T-helper 22 cell (primary cell): ENCODE data around the gene PGBD1.
"Not testable (repeated sequence)": the region's sequence is repeated elsewhere in the genome, so short reads cannot be mapped to it uniquely, and the experiment has no call there.

Experiments used
- DNase-seq: peaks from one replicate; pipeline ENCODE4 v3.0.0-alpha.2; 2020; ENCODE audit warnings: low read depth

PGBD1 gene

GRCh38 chr6:28274888-28275287 lies 6.5 kb upstream of the PGBD1 start:
- no peak for DNase-seq

DNA sequence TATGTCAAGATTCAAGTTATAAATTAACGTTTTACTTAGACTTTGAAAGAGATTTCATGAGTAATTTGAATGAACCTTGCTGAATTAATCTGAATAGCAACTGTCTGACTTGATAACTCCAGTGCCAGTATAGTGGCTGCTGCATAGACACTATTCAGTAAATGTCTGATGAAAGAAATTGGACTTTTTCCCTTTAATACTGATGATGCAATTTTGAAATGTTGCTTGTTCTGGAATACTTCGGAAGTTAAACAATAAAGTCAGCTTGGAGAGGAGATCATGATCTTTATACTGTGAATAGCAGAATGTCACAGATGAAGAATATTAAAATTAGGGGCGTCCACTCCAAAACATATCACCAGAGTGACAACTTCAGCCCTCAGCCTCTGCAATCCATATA lies 3.6 kb upstream of the PGBD1 start:
- no peak for DNase-seq

DNA sequence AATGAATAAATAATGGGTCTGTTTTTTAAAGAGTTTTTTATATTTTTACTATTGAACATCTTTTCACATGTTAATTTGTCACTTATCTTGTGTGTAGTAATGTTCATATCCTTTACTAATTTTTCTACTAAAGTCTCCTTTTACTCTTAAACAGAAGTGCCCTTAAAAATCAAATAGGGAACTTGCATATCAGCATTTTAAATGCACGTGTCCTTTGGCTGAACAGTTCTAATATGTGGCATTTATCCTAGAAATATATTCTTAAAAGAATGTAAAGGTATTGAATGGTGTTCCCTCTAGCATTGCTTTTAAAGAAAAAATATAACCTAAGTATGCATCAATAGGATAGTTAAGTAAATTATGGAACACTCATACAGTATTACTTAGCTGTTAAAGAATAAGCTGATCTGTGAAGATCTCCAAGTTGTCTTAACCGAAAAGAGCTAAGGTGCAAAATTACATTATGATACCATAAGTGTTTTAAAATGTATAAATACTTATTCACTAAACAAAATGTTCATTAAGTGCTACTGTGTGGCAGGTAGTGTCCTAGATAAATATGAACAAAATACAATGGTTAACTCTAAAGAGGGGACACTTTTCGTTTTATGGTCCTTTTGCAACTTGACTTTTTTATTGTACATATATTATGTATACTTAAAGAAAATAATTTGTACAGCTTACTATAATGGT lies 631 bp upstream of the PGBD1 start:
- no peak for DNase-seq

- no peak for DNase-seq
Observed at GRCh38 chr6:28282926-28283325, 1.6 kb downstream of the PGBD1 start.

- DNase-seq = no peak
Observed at GRCh38 chr6:28291573-28291972, 10.2 kb downstream of the PGBD1 start.

DNA sequence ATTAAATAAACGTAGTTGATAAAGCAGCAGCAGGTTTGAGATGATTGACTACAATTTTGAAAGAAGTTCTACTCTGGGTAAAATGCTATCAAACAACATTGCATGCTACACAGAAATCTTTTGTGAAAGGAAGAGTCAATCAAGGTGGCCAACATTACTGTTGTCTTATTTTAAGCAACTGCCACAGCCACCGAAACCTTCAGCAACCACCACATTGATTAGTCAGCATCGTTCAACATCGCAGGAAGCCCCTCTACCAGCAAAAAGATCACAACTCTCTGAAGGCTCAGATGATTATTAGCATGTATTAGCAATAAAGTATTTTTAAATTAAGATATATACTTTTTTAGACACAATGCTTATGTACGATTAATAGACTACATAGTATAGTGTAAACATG lies 14.0 kb downstream of the PGBD1 start:
- no peak for DNase-seq

DNA sequence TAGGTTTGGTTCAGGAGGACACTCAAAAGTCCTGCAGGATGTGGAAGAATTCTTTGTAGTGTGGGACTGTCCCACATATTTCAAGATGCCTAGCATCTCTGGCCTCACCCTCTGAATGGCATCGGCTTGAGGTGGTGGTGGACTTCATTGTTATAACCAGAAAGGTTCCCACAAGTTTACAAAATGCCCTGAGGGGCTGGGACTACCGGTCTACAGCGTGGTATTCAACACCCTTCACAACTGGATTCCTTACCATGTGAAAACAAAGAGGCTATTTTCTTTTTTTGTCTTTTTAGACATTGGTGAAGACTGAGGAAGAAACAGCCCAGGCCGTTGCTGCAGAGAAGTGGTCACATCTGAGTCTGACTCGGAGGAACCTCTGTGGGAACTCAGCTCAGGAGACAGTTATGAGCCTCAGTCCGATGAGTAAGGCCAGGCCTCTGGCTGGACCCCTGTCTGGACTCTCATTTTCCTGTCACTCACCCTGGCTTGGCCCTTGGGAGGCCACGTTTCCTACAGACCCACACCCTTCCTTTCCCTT lies 15.2 kb downstream of the PGBD1 start:
- DNase-seq = no peak

- no peak for DNase-seq
Observed at GRCh38 chr6:28303570-28303969, 22.2 kb downstream of the PGBD1 start.

- DNase-seq = not testable (repeated sequence)
Observed at GRCh38 chr6:28306363-28306762, 25.0 kb downstream of the PGBD1 start.

GRCh38 chr6:28311139-28311823 lies 29.9 kb downstream of the PGBD1 start:
- DNase-seq = no peak

GRCh38 chr6:28312939-28313338 lies 31.6 kb downstream of the PGBD1 start:
- DNase-seq = no peak

GRCh38 chr6:28315628-28316027 lies 34.3 kb downstream of the PGBD1 start:
- DNase-seq = no peak

DNA sequence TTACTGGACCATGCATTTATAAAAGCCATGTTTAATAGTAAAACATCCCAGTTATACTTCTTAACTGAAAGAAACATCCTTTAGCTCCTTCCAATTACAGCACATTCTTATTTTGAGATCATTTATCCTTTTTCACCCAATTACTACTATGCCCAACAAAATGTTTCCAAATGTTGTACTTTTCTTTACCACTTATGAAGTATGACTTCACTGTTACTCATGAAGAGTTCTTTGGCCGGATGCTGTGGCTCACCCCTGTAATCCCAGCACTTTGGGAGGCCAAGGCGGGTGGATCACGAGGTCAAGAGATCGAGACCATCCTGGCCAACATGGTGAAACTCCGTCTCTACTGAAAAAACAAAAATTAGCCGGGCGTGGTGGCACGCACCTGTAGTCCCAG lies 36.5 kb downstream of the PGBD1 start:
- not testable (repeated sequence) for DNase-seq

GRCh38 chr6:28322661-28323060 lies 41.3 kb downstream of the PGBD1 start:
- DNase-seq = no peak

GRCh38 chr6:28323813-28324424 lies 42.5 kb downstream of the PGBD1 start:
- DNase-seq = no peak

DNA sequence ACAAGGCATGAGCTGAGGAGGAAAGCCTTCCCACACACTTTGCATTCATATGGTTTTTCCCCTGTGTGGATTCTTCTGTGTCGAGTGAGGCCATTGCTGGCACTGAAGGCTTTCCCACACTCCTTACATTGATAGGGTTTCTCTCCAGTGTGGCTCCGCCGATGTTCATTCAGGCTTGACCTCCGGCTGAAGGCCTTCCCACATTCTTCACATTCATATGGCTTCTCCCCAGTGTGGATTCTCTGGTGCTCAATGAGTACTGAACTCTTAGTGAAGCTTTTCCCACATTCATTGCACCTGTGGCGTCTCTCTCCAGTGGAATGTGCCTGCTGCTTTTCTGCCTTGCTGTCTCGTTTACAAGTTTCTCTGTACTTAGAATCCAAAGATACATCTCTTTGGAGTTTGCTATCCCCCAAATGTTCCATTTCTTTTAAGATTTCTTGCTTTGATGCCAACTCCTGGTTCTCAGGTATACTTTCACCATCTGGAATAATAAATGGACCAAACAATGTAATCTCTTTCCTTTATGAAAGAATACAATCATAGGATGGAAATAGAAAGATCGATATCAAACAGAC lies 45.1 kb downstream of the PGBD1 start:
- no peak for DNase-seq

DNA sequence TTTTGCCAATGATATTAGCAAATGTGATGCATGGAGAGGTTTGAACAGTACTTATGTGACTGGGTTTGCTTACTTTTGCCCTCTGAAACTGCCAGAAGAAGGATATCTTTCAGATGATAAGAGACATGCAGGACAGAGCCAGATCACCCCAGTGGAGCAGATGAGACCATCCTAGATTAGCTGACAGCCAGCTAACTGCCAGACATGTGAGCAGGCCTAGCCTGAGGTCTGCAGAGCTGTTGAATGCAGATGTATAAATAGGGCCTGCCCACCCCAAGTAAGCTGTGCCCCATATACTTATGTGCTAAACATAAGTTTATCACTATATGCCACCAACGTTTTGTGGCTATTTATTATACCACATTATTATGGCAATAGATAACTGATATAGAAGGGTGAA lies 48.7 kb downstream of the PGBD1 start:
- DNase-seq = no peak

DNA sequence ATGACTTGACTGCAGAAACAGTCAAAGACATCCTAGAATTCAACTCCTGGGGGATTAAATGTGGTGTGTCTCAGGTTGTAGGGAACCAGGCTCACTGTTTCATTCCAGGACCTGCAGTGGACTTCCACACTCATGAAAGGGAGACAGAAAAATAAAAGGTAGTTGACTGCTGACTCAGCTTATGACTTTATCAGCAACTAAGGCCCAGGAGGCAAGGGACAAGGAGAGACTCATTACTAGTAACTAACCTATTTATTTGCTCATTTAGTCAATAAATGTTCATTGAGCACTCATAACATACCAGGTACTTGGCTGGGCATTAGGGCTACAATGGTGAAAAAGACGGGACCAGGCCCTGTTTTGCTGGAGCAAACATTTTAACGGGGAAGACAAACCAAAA lies 51.7 kb downstream of the PGBD1 start:
- DNase-seq = no peak

- DNase-seq = no peak
Observed at GRCh38 chr6:28333599-28334018, 52.2 kb downstream of the PGBD1 start.

GRCh38 chr6:28334286-28335039 lies 53.1 kb downstream of the PGBD1 start:
- DNase-seq = no peak

DNA sequence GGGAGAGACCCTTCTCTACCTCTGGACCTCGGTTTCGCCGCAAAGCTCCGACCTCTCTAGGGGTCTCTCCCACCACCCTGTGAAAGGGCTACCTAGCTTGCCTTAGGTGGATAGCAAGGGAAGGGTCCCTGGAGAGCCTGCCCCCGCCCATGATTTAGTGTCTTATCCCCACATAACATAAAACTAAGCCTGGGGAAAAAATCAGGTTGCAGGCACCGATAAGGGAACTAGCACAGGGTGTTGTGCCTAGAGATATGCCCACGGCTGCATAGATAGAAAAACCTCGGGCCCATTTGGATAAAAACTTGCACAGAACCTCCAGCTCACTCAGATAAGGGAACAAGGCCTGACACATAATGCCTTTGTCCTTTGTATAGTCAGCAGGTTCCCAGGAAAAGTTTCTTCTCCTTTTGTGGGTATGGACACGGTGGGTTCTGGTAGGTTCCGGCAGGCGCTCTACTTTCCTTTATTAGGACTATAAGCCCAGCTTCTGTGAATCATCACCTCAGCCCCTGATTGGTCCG lies 53.7 kb downstream of the PGBD1 start:
- DNase-seq = no peak
